Fibroblast of skin of left biceps (primary cell): ENCODE data around the gene SYNE1.
"Not testable (repeated sequence)": the region's sequence is repeated elsewhere in the genome, so short reads cannot be mapped to it uniquely, and the experiment has no call there.

Experiments
- DNase-seq, 2 experiments: peaks; one replicate each; pipeline ENCODE4 v3.0.0-alpha.2; 2013; ENCODE audit warnings: low read depth in 2 of 2

Gene SYNE1

DNA sequence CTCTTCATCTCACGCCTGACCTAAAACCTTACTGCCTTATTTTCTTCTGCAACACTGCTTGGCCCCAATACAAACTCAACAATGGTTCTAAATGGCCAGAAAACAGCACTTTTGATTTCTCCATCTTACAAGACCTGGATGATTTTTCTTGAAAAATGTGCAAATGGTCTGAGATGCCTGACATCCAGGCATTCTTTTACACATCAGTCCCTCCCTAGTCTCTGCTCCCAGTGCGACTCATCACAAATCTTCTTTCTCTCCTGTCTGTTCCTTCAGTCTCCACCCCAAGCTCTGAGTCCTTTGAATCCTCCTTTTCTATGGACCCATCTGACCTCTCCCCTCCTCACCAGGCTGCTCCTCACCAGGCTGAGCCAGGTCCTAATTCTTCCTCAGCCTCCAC is 145.7 kb downstream of the SYNE1 start:
- DNase-seq, result not testable (repeated sequence)

DNA sequence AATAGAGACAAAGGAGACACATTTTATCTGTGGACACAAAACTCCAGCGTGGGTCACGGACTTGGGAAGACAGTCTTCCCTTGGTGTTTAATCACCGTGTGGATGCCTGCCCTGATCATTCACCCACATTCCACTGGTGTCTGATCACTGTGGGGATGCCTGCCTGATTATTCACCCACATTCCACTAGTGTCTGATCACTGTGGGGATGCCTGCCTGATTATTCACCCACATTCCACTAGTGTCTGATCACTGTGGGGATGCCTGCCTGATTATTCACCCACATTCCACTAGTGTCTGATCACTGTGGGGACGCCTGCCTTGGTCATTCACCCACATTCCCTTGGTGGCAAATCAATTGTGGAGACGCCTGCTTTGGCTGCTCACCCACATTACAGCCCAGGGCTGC is 146.2 kb downstream of the SYNE1 start:
- DNase-seq, result peak in 1 of 2 experiments; percentile 42

DNA sequence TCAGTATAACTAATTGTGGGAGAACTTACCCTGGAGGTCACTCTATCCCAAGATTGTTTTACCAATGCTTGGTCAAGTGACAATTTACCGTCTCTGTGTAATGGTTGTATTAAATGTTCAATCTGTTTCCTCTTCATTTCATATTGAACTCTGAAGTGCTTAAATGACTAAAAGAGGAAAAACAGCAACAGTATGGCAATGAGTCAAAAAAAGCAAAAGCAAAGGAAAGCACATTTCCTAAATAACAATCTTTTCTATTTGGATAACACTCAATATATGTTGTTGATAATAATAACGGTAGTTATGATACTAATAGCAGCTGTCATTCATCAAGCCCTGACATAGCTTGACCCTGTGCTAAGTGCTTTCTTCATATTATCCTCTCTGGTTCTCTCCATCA is 152.4 kb downstream of the SYNE1 start:
- DNase-seq, result no peak

DNA sequence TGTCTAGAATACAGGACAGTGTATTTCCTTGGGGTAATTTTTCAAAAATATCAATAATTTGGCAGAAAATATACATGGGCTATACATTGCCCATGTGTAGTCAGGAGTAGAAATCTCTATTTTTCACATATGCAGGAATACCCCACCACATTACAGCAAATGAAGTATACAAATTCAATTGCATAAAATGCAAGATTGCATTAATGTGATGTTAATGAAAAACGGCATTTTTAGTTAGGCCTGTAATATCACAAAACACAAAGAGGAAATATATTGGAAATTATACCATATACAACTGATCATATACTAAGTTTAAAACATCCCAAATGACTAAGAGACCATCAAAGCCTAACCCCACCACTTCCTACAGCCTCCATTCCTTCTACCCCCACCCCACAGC is 154.9 kb downstream of the SYNE1 start:
- DNase-seq, result no peak

DNA sequence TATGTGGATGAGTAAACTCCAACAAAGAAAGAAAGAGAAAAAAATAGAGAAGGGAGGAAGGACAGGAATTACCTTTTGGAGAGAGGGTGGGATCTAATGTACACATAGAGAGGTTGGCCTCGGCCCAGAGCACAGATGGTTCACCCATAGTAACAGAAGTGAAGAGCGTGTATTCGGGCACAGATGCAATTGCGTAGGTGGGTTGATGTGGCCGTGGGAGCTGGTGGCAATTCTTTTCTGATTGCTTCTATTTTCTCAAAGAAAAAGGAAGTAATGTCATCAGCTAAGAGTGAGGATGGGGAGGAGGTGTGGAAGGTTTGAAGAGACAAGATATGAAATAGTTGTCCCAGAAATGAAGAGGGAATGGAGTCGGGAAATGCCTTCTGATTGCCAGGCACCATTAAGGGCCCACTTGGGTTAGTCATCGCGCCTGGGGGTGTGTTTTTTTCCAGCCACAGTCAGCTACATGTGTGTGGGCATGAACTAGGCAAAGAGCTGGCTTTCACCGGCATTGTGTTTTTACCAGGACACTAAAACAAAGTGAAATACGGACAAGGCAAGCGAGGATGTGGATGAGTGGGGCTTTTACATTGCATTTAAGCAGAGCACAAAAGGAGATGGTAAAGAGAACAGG is 158.7 kb downstream of the SYNE1 start:
- DNase-seq, result no peak

DNA sequence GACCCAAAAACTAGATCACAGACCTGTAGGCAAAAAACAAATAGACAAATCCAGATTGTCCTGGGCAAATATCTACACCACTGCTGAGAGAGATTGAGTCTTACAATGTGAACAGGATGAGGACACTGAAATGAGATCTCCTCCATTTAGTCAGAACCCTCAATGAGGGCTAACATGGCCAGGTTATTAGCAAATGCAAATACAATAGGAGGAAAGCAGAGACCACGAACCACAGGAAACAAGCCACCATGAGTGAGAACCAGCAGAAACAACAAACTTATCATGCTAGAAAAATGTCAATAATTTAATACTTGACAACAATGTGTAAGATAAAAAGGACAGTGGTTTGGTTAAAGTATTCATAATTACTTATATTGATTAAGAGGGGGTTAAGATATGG is 162.8 kb downstream of the SYNE1 start:
- no peak for DNase-seq

DNA sequence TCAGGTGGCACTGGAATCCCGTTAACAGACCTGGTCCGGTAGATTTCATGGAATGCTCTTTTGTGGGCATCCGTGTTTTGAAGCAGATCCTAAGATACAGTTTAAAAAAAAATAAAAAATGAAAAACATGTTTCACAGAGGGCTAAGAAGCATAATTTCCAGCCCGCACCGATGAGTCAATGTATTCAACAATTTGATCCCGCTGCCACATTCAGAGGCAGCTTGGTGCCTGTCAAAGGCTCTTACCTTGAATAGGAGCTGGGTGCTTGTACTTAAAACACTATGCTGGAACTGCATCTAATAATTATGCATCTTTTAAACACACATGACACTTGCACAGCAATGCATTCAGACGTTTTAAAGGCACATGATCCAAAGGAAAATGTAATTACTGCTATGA is 164.8 kb downstream of the SYNE1 start:
- no peak for DNase-seq

DNA sequence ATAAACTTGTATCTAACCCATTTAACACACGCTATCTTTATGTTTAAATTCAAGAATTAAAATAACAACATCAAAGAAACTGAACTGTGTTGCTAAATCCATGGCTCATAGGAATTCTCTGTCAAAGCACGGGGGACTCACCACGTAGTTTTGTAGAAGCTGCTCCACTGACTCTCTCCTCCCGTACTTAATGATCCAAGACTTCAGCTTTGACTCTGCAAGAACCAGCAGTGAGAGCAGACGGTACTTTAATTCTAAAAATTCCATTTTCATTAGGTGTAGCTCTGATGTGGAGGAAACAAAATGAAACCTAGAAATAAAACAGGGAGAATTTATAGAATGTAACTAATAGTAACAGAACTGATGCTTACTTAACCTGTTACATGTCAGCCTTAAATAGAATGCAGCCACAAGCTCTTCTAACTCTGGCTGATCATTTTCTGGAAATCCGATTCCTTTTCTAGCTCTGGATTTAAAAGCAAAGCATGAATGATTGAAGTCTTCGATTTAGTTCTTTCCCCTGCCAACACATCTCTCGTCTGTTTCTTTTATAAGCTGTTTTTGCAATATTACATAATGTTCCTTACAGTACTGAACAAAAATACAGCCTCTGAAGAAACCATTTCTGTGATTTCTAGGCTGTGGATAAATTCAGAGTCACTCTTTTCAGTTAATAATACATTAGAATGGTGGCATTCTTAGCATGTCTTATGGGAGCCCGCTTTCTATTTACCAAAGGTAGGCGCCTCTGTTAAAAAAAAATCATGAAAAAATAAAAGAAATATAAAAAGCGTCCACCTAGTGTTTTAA is 165.5 kb downstream of the SYNE1 start:
- no peak for DNase-seq

DNA sequence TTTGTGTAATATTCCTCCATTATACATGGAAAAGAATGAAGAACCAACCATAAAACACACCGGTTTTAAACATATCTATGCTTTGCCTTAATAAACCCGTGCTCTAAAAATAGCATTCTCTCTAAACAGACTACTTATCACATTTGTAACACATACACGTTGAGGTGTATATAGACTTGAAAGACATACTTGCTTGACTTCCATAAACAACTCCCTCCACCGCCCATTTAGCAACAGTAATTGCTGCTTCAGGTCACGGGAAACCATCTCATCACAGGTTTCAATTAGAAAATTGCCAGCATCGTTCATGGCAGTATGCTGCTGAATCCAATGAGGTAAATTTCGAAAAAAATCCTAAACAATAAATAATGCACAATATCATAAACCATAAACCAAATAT is 174.0 kb downstream of the SYNE1 start:
- DNase-seq, result no peak

DNA sequence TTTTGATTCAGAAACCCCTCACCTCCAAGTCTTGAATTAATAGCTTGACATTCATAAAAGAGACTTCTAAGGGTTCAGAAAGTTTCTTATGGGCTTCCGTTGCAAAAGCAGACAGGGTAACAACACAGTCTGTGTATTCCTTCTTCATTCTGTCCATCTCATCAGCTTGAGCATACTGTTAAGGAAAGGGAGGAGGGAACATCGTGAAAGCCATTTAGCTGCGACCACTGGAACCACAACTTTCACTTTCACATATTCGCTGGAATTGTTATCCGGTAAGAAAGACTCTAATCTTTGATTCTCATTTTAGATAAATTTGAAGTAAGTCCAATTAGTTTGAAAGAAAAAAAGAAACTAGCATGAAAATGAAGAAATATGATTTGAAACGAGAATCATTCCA is 174.4 kb downstream of the SYNE1 start:
- DNase-seq, result no peak

DNA sequence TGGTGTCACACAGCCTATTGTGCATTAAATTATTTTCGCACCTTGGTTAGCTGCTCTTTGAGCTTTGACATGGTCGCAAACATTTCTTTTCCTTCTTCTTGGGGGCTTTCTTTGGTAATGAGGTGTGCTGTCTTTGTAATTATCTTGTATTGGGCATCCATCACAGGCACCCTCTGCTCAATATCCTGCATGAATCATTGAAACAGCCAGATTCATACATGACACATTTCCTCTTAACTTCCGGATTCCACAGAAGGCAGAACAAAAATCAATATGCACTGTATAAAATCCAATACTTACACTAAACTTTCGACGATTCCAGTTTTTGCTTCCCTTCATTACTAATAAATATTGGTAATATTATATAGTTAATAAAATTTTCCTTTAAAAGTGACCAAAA is 175.6 kb downstream of the SYNE1 start:
- no peak for DNase-seq

DNA sequence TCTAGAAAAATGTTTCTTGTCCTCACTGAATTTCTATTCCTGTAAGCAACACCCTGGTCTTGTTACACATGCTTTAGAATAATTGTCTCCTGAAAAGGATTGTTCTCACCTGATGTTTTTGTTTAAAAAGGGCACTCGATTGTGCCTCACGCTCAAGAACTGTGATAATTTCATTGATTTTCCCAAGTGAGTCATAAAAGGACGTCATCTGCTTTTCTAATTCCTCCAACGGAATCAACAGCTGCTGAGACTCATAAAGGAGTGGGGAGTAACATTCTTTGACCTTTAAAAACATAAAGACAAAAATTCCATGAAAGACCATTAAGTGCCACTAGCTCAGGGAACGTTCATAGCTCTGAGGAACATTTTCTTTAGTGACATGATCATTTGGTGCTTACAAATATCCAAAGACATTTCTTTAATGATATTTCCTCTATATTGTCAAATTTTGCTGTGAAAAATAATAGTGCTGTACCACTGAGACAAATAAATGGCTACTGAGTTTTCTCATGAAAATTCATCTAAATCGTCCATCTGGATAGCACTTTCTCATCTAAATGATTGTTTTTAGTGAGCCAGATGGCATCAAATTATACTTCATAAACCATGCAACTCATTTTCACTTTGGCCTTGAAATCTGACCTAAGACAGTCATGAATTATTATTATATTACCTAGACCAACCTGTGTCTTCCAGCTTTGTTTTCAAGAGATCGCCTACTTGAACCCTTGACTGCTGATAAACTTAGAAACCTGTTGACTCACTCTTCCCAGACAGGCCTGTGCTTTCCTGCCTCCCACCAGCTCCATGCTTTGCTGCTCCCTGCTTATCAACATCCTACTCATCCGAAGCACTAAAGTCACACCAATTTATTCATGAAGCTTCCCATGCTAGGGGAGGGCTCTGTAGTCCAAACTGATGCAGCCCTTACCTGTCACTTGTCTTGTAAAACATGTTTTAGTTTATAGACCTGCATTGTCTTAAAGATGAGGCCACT is 178.2 kb downstream of the SYNE1 start:
- no peak for DNase-seq

DNA sequence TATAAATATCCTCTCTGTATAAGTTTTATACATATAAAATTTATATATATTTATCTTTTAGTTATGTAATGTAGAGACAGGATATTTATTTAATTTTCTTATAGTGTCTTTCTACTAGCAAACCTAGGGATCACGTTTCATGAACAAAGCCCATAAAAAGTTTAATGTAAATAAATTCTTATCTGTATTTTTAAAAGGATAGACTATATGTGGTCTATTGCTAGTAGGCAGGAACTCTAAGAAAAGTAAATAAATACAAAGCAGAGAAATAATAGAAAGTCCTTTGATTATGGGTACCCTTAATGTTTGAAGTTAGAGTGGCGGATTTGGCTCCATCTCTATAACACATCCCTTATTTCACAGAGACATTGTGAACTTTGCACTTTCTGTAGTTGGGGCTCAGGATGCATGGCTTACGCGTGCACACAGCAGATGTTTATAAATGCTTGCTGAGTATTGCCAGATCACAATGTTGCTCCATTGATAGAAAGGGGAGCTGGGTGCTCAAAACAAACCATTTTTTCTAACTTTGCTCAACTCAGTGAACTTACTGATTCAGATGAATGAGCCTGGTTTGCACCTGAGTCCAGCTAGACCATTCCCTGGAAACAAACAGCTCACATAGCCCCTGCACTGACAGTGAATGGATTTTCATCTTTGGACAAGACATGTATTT is 179.1 kb downstream of the SYNE1 start:
- no peak for DNase-seq

DNA sequence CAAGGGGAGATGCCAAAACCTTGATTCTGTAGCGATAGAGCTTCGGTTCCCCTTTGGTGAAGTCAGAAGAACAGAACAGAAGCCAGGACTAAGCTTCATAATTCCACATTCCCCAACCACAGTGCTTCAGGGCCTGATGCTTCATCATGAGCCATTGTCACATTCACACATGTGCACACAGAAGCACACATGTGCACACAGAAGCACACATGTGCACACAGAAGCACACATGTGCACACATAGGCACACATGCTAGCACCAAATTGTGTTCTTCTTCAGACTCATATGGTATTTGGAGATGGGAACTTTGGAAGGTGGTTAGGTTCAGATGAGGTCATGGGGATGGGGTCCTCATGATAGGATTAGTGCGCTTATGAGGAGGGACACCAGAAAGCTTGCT is 183.2 kb downstream of the SYNE1 start:
- no peak for DNase-seq

DNA sequence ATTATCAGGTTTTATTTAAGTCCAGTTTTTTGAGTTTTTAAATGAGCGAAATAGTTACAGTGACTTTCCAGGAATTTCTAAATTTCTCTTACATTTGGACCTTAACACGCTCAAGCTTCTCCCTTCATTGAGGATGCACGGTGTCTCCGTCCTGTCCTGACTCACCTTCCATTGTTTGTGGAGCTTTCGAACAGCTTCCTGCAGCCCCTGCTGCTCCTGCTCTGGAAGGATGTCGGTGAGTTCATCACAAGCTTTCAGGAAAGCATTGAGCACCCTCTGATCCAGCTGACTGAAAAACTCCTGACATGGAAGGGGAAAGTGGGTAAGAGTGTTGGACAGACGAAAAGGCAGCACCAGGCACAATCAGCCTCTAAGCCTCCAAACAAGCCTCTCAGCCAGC is 183.7 kb downstream of the SYNE1 start:
- DNase-seq, result no peak

DNA sequence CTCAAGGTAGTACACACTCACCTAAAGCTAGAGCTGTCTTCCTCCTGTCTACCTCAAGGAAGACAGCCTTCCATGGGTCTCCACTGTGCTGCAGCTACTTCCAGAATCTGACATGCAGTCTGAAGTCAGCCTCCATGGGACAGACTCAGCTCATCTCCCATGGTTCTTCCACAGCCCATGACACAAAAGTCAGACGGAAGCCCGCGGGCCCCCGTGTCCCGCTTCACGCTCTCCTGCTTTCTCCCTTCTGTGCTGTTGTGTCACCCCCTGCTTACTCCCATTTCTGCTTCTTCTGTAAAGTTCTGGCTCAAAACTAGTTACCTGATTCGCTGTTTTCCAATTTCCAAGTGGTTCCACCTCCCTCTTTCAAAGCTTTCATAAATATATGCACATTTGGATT is 184.5 kb downstream of the SYNE1 start:
- no peak for DNase-seq

DNA sequence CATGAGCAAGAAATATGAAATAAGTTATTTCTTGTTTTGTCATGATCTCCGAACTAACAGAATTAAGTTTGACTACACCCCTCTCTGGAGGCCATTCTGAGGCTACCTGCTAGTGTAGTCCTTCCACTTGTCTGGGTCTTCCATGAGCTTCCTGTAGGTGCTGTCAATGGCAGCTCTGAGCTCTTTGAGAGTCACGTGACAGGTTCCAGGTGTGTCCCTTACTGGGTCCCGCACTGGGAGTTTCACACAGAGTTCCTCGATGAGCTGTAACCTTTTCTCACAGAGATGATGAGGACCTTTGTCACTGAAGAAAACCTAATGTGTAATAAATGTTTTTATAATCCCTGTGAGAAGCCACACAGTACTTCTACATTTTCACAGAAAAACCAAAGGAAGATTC is 186.6 kb downstream of the SYNE1 start:
- no peak for DNase-seq

DNA sequence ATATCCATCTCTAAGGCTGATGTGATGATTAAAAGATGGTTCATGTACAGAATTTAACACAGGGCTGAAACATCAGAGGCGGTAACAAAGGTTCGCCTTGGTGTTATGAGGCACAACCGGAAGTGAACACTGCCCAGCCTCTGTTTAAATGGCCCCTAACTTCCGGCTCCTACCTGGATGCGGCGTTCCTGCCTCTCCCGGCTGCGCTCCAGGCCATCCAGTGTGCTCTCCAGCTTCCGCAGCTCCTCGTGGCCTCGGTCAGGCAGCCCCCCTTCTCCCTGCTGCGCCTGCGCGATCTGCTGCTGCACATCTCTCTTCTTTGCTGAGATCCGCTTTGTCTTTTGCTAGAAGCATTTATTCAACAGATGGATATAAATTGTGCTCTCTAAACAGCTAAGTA is 195.3 kb downstream of the SYNE1 start:
- no peak for DNase-seq

DNA sequence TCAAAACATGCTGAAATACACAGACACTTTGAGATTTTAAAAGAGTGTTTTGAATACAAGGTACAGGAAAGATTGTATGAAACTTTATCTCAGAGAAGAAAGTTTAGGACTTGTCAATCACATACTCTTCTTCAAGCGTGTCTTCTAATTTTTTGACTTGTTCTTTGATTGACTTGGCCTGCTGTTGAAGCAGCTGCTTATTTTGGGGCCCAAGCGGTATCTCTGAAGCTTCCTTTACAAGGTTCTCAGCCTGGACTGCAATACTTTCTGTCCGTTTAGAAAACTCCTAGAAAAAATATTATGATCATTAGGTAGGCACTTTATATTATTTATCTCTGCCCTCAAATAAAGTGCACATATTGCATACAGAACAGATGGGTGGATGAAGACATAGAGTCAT is 201.3 kb downstream of the SYNE1 start:
- no peak for DNase-seq

DNA sequence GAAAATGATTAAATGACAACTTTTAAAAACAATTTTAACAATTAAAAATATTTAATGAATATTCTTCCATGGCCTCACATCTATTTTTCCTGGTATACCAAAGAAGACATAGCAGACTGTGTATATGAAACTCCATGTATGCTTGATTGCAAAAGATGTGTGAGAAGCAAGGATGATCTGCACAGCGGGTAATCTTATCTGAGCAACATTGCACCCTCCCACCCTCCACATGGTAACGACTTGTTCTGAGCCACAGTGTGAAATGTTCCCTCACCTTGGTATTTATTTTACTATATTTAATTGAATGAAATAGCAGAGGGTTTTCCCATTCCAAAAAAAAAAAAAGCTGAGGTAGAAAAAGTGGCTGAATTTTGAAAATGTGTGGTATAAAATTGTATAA is 204.4 kb downstream of the SYNE1 start:
- DNase-seq, result no peak

DNA sequence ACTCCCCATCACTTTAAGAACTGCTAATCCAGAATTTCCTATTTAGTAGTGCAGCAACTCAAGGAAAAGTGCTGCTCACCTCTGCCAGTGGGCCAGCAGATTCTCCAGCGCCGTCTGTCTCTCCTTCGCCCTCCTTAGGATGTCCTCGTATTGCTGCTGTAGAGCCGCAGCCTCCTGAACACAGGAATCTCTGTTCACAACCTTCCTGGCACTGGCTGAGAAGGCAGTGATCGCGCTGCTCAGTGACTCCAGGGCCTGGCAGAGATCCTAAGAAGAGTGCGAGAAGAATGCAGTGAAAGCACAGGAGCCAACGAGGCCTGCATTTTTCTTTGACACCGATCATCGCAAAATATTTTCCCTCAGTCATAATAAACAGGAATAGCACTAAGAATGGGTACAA is 209.0 kb downstream of the SYNE1 start:
- DNase-seq, result no peak

DNA sequence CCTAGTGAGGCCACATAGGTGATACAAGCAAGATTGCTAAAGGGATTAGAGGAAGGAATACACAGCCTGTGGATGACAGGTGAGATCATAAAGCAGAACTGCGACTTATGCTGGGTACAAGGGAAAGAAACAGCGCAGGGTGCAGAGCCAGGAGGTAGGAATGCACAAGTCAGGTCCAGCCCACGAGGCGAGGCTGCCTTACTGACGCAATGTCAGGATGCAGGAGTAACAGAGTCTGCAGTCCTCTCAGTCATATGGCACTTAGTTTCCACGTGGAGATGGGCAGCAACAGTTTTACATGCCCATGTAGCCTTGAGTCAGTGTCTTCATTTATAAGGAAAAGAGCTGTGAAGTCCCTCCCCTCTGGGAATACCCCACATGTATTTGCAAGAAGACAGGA is 210.9 kb downstream of the SYNE1 start:
- no peak for DNase-seq
